22Rv1 (cell line): ENCODE results near the gene CCM2.
"Not testable (repeated sequence)": the region's sequence is repeated elsewhere in the genome, so short reads cannot be mapped to it uniquely, and the experiment has no call there.

Experiments used
- H3K27ac ChIP-seq: fragments of 450-650 bp; 2 replicates; pipeline ENCODE4 v1.5.1; 2017
- ZFX ChIP-seq: fragments of 450-650 bp; IDR thresholded peaks from 2 replicates; pipeline ENCODE4 v1.6.1; 2017; ENCODE audit warnings: antibody characterized with exemption, borderline replicate concordance
- TF ChIP-seq, protein P1 (sequence below): fragments of 450-650 bp; IDR thresholded peaks from 2 replicates; pipeline ENCODE4 v1.5.1; 2017; ENCODE audit warnings: mild to moderate bottlenecking

Gene CCM2

DNA sequence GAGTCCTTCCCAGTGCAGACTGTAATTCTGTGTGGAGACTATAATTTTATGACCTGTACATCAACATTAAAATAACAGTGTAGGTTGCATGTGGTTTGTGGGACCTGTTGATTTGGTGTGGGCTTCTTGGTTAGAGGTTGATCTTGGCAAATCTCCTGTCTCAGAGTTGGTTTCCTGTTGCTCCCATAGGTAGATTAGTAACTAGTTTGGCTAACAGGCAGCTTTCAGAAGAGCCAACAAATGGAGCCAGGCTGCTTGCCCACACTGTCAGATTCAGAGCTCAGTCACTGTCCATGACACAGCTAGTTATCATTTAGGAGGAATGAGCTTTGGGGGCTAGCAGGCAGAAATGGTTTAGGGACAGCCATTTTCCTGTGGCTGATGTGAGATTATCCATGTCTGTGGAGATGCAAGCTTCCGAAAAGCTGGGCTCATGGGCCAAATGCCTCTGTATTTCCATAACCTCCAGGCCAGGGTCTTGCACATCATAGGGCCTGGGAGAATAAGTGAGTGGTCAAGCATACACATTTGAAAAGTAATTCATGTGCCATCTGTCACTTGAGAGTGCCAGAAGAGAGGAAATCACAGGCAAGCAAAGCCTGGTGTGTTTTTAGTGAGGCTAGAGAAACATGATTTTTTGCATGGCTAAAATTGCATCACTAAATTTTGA, 33.4 kb downstream of the CCM2 start:
- H3K27ac ChIP-seq, result peak overlapping the region; percentile 28; the same call in 1 of the 2 replicates
- TF ChIP-seq ZFX, result no peak
- TF ChIP-seq, protein P1, sequence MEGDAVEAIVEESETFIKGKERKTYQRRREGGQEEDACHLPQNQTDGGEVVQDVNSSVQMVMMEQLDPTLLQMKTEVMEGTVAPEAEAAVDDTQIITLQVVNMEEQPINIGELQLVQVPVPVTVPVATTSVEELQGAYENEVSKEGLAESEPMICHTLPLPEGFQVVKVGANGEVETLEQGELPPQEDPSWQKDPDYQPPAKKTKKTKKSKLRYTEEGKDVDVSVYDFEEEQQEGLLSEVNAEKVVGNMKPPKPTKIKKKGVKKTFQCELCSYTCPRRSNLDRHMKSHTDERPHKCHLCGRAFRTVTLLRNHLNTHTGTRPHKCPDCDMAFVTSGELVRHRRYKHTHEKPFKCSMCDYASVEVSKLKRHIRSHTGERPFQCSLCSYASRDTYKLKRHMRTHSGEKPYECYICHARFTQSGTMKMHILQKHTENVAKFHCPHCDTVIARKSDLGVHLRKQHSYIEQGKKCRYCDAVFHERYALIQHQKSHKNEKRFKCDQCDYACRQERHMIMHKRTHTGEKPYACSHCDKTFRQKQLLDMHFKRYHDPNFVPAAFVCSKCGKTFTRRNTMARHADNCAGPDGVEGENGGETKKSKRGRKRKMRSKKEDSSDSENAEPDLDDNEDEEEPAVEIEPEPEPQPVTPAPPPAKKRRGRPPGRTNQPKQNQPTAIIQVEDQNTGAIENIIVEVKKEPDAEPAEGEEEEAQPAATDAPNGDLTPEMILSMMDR, result no peak

DNA sequence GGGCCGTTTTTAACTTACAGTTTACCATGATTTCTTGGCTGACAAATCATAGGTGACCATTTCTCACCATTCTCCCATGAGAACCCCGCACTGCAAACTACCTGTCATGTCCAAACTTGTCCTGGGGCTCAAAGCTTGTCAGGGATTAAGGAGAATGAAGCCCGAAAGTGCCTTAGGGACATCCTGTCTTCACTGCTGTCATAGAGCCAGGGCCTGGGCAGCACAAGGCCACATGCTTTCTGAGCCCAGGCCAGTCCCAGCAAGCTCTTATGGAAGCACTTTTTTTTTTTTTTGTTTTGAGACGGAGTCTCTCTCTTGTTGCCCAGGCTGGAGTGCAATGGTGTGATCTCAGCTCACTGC, 33.9 kb downstream of the CCM2 start:
- TF ChIP-seq ZFX, result no peak
- TF ChIP-seq, protein P1, result no peak
- peak overlapping the region; percentile 28; the same call in 1 of the 2 replicates for H3K27ac ChIP-seq

DNA sequence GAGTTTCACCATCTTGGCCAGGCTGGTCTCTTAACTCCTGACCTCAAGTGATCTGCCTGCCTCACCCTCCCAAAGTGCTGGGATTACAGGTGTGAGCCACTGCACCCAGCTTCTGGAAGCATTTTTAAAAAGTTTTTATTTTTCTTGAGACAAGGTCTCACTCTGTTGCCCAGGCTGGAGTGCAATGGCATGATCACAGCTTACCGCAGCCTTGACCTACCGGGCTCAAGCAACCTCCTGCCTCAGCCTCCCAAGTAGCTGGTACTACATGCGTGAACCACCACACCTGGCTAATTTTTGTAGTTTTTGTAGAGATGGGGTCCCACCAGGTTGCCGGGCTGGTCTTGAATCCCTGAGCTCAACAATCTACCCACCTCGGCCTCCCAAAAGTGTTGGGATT, 34.7 kb downstream of the CCM2 start:
- H3K27ac ChIP-seq, result not testable (repeated sequence)

DNA sequence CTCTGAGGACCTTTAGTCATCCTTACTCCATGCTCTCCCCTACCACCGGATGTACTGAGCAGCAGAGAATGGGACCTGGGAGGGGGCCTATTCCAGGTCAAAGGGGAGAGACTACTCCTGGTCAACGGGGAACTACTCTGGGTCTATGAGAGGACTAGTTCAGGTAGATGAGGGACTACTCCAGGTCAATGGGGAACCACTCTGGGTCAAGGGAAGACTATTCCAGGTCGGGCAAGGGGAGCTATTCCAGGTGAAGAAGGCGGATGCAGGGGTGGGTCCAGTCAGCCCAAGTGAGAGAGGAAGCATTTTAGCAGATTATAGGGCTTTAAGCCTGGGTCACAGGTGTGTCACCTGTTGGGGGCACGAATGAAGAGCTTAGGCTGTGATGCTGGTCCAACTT, 35.4 kb downstream of the CCM2 start:
- TF ChIP-seq ZFX, result no peak
- TF ChIP-seq, protein P1, result no peak
- H3K27ac ChIP-seq, result no peak overlapping the region

GRCh38 chr7:45035893-45036292, 35.9 kb downstream of the CCM2 start:
- H3K27ac ChIP-seq, result no peak overlapping the region
- TF ChIP-seq, protein P1, result no peak
- TF ChIP-seq ZFX, result no peak

DNA sequence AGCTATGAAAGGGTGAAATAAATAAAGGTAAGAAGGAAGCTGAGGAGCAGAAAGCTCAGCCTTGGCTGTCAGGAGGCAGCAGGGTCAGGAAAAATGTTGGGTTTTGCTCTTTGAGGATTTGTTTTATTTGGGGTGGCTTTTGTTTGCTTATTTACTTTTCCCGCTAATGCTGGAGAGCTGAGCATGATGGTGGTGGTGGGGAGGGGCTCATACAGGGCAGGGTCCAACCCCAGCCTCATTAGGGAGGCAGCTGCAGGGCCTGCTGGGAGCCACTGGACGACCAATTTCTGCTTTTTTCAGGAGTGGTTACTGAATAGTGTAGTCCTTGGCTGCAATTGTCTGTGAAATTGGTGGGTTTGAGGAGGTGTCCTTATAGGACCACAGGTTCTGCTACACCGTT, 36.3 kb downstream of the CCM2 start:
- H3K27ac ChIP-seq, result no peak overlapping the region
- no peak for TF ChIP-seq ZFX
- TF ChIP-seq, protein P1, result no peak

DNA sequence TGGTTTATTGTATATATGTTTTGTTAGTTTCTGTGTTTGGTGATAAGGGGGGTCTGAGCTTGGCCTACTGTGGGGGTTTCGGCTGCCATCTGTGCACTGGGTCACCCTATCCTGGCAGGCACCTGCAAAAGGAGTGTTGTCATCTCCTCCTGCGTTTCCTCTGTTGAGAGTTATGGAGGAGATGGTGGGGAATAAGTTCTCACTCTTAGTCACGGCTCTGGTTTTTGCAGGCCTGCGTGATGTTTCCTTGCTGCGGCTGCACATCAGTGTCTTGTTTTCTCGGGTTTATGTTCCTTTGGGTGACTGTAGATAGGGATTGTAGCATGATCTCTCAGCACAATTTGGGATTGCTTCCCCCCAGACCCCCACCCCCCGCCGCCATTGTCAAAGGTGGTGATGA, 36.8 kb downstream of the CCM2 start:
- H3K27ac ChIP-seq, result no peak overlapping the region
- TF ChIP-seq, protein P1, result no peak
- TF ChIP-seq ZFX, result no peak

GRCh38 chr7:45037876-45038275, 37.9 kb downstream of the CCM2 start:
- TF ChIP-seq ZFX, result no peak
- TF ChIP-seq, protein P1, result no peak
- no peak overlapping the region for H3K27ac ChIP-seq
